ENCODE data around the gene RPP14.
A peak's percentile ranks its signal among the peaks of the same experiment; 100 is the strongest.

RPP14 gene

DNA sequence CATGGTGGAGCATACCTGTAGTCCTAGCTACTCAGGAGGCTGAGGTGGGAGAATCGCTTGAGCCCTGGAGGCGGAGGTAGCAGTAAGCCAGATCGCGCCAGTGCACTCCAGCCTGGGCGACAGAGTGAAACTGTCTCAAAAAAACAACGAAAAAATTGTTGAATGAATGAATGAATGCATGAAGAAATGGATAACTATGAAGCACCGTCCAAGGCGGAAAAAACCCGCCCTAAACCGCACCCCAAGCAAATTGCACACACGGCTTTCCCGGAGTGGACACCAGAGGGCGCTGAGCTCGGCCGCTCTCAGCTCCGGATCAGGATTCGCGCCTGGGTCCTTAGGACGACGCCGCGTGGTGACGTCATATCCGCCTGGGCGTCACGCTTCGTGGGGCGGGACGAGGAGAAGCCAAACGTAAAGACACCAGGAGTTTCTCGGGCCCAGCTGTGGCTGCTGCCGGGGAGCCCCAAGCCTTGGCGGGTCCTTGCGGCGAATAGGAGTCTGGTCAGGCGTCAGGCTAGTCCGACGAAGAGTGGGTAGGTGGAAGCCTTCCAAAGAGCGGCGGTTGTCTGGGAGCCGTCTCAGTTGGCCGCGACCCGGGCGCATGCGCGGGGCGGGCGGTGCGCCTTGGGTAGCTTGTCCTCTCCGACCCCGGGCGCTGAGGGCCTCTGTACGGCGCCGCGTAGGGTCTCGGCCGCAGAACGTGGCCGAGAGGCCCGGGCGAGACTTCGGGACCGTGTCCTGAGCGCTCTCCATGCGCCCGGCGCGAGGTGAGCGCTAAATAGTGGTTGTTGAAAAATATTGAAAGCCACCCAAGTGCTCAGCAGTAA, at the start of gene RPP14, which contains the start of gene HTD2:
TSS of gene RPP14 (plus strand) at position 364 of the 830 bp plus-strand sequence. CDS start 4,085 bp downstream, outside the sequence.
TSS of gene HTD2 (plus strand) at position 639 of the 830 bp plus-strand sequence. CDS start 11,094 bp downstream, outside the sequence.
- TF ChIP-seq CSDC2 (CRISPR knock-in tag; IDR thresholded peaks at IDR 0.05) (peak; percentile 66; the same call in 1 of the 2 replicates), ZFP3 (CRISPR knock-in tag; IDR thresholded peaks at IDR 0.05) (peak; percentile 54; the same call in 1 of the 2 replicates), ZNF565 (CRISPR knock-in tag; conservative IDR thresholded peaks at IDR 0.05; ENCODE audit: low read depth) (peak; percentile 84; the same call in 1 of the 2 replicates), ZFP30 (CRISPR knock-in tag; IDR thresholded peaks at IDR 0.05) (peak; percentile 55; the same call in 1 of the 2 replicates), SNAI2 (CRISPR knock-in tag; IDR thresholded peaks at IDR 0.05) (0 out of 2 replicates have a peak, but pooled peaks have one; percentile 22), ARNTL (CRISPR knock-in tag; IDR thresholded peaks at IDR 0.05; ENCODE audit: borderline replicate concordance, low read depth) (no peak), TCF4 (CRISPR knock-in tag; IDR thresholded peaks at IDR 0.05; ENCODE audit: borderline replicate concordance) (no peak), PPARA (CRISPR knock-in tag; IDR thresholded peaks at IDR 0.05; ENCODE audit: borderline replicate concordance) (peak; percentile 60; the same call in 1 of the 2 replicates), OSR1 (CRISPR knock-in tag; IDR thresholded peaks at IDR 0.05) (no peak), BACH2 (CRISPR knock-in tag; IDR thresholded peaks at IDR 0.05; ENCODE audit: borderline replicate concordance) (0 out of 2 replicates have a peak, but pooled peaks have one; percentile 77)
- TF ChIP-seq, protein P1, sequence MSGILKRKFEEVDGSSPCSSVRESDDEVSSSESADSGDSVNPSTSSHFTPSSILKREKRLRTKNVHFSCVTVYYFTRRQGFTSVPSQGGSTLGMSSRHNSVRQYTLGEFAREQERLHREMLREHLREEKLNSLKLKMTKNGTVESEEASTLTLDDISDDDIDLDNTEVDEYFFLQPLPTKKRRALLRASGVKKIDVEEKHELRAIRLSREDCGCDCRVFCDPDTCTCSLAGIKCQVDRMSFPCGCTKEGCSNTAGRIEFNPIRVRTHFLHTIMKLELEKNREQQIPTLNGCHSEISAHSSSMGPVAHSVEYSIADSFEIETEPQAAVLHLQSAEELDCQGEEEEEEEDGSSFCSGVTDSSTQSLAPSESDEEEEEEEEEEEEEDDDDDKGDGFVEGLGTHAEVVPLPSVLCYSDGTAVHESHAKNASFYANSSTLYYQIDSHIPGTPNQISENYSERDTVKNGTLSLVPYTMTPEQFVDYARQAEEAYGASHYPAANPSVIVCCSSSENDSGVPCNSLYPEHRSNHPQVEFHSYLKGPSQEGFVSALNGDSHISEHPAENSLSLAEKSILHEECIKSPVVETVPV (CRISPR knock-in tag; IDR thresholded peaks at IDR 0.05): no peak
- TF ChIP-seq, protein P2, sequence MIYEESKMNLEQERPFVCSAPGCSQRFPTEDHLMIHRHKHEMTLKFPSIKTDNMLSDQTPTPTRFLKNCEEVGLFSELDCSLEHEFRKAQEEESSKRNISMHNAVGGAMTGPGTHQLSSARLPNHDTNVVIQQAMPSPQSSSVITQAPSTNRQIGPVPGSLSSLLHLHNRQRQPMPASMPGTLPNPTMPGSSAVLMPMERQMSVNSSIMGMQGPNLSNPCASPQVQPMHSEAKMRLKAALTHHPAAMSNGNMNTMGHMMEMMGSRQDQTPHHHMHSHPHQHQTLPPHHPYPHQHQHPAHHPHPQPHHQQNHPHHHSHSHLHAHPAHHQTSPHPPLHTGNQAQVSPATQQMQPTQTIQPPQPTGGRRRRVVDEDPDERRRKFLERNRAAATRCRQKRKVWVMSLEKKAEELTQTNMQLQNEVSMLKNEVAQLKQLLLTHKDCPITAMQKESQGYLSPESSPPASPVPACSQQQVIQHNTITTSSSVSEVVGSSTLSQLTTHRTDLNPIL (CRISPR knock-in tag; IDR thresholded peaks at IDR 0.05; ENCODE audit: low read depth): no peak
- TF ChIP-seq, protein P3, sequence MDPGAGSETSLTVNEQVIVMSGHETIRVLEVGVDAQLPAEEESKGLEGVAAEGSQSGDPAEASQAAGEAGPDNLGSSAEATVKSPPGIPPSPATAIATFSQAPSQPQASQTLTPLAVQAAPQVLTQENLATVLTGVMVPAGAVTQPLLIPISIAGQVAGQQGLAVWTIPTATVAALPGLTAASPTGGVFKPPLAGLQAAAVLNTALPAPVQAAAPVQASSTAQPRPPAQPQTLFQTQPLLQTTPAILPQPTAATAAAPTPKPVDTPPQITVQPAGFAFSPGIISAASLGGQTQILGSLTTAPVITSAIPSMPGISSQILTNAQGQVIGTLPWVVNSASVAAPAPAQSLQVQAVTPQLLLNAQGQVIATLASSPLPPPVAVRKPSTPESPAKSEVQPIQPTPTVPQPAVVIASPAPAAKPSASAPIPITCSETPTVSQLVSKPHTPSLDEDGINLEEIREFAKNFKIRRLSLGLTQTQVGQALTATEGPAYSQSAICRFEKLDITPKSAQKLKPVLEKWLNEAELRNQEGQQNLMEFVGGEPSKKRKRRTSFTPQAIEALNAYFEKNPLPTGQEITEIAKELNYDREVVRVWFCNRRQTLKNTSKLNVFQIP (CRISPR knock-in tag; IDR thresholded peaks at IDR 0.05; ENCODE audit: borderline replicate concordance, low read depth): peak; percentile 71; the same call in 1 of the 2 replicates
- ATAC-seq: peak; percentile 93

DNA sequence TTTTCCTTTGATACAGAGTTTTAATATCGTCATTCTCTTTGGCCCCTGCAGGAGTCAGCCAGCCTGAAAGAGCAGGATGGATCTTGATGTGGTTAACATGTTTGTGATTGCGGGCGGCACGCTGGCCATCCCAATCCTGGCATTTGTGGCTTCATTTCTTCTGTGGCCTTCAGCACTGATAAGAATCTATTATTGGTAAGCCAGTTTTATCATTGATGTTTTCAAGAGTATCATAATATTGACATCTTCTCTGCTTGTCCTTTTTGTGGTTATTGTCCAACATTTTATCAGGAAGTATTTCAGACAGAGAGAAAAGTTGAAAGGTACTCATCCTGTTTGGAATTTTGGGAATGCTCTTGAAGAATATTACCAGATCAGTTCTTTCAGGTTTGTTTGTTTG, 49.5 kb upstream of the RPP14 start:
- TF ChIP-seq TCF4 (CRISPR knock-in tag; IDR thresholded peaks at IDR 0.05; ENCODE audit: borderline replicate concordance): no peak
- no peak for TF ChIP-seq RARB (CRISPR knock-in tag; IDR thresholded peaks at IDR 0.05)
- TF ChIP-seq, protein P4, sequence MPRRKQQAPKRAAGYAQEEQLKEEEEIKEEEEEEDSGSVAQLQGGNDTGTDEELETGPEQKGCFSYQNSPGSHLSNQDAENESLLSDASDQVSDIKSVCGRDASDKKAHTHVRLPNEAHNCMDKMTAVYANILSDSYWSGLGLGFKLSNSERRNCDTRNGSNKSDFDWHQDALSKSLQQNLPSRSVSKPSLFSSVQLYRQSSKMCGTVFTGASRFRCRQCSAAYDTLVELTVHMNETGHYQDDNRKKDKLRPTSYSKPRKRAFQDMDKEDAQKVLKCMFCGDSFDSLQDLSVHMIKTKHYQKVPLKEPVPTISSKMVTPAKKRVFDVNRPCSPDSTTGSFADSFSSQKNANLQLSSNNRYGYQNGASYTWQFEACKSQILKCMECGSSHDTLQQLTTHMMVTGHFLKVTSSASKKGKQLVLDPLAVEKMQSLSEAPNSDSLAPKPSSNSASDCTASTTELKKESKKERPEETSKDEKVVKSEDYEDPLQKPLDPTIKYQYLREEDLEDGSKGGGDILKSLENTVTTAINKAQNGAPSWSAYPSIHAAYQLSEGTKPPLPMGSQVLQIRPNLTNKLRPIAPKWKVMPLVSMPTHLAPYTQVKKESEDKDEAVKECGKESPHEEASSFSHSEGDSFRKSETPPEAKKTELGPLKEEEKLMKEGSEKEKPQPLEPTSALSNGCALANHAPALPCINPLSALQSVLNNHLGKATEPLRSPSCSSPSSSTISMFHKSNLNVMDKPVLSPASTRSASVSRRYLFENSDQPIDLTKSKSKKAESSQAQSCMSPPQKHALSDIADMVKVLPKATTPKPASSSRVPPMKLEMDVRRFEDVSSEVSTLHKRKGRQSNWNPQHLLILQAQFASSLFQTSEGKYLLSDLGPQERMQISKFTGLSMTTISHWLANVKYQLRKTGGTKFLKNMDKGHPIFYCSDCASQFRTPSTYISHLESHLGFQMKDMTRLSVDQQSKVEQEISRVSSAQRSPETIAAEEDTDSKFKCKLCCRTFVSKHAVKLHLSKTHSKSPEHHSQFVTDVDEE (CRISPR knock-in tag; IDR thresholded peaks at IDR 0.05): no peak
- no peak for ATAC-seq

DNA sequence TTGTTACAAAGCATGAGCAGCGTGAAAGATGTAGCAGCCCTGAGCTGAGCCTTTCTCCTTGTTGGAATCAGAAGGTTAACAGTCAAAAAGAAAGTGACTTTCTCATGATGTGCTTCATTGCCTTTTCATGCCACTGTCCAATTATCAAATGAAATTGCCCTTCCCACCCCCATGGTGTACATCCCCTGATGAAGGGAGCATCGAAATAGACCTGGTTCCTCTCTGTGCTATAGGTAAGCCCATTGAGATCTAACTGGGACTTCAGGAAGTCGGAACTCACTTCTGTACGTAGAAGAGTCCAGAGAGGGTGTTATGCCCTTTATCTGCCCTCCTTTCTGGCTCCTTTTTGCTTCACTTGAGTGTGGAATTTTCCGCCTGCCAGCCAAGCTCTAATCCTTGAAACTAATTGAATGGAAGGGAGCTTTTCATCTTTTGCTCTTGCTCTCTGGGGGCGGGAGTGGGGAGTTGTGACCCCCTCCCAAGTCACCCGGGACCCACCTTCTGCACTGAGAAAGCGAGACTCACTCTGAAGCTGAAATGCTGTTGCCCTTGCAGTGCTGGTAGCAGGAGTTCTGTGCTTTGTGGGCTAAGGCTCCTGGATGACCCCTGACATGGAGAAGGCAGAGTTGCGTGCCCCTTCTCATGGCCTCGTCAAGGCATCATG, 47.5 kb upstream of the RPP14 start:
- ATAC-seq: no peak
- TF ChIP-seq PPARA (CRISPR knock-in tag; IDR thresholded peaks at IDR 0.05; ENCODE audit: borderline replicate concordance): no peak
- TF ChIP-seq, protein P1 (CRISPR knock-in tag; IDR thresholded peaks at IDR 0.05): no peak
- TF ChIP-seq RARB (CRISPR knock-in tag; IDR thresholded peaks at IDR 0.05): no peak
- no peak for TF ChIP-seq CSDC2 (CRISPR knock-in tag; IDR thresholded peaks at IDR 0.05)
- TF ChIP-seq TCF4 (CRISPR knock-in tag; IDR thresholded peaks at IDR 0.05; ENCODE audit: borderline replicate concordance): no peak
- TF ChIP-seq BACH2 (CRISPR knock-in tag; IDR thresholded peaks at IDR 0.05; ENCODE audit: borderline replicate concordance): no peak
- TF ChIP-seq, protein P3 (CRISPR knock-in tag; IDR thresholded peaks at IDR 0.05; ENCODE audit: borderline replicate concordance, low read depth): no peak
- no peak for TF ChIP-seq SNAI2 (CRISPR knock-in tag; IDR thresholded peaks at IDR 0.05)
- TF ChIP-seq ZNF565 (CRISPR knock-in tag; conservative IDR thresholded peaks at IDR 0.05; ENCODE audit: low read depth): no peak
- TF ChIP-seq, protein P2 (CRISPR knock-in tag; IDR thresholded peaks at IDR 0.05; ENCODE audit: low read depth): no peak
- no peak for TF ChIP-seq ARNTL (CRISPR knock-in tag; IDR thresholded peaks at IDR 0.05; ENCODE audit: borderline replicate concordance, low read depth)
- TF ChIP-seq, protein P4 (CRISPR knock-in tag; IDR thresholded peaks at IDR 0.05): no peak
- TF ChIP-seq ZNF8 (CRISPR knock-in tag; IDR thresholded peaks at IDR 0.05): no peak

All from SK-N-SH treated with all-trans-retinoic acid at 6 μM for 48 hours (cell line).